Measurements from ENCODE around the gene POLR2H. TPM values are rescaled to one million over a fixed set of nuclear protein-coding genes. Genes with fewer than 3 reads are reported as not detected.

The POLR2H gene
- total and polyA plus RNA-seq, 10 of the 15 experiments (the other 5 are each of a cell fraction or from before 2014, with no cell fraction given): 74.2 to 357 (median 143) TPM

DNA sequence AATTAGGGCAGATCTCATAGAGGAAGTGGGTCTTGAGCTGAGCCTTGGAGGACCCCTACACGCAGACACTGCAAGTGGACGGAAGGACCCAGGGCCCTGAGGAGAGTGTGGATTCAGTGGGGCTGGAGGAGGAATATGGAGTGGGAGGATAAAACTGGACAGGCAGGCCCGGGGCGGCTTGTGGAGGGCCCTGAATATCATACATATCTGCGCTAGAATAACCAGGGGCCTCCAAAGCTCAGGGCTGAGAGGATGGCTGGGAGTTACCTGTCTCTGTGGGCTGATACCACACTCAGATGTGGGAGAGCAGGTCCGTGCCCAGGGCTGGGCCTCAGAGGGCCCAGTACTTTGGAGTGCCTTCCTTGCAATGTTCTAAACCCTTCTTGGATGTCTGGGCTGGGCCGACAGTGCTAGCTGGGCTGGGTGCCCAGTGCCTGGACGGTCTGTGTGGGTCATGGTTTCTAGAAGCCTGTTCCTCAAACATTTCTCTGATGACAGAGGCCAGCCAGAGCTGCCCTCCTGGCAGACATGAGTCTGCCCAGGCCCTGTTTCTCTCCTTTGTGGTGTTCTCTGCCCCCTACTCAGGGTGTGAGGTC lies 47.9 kb downstream of the POLR2H start:
- SMC1A ChIA-PET (ENCODE audit: uncharacterized antibody, unreplicated experiment): no interaction called here

DNA sequence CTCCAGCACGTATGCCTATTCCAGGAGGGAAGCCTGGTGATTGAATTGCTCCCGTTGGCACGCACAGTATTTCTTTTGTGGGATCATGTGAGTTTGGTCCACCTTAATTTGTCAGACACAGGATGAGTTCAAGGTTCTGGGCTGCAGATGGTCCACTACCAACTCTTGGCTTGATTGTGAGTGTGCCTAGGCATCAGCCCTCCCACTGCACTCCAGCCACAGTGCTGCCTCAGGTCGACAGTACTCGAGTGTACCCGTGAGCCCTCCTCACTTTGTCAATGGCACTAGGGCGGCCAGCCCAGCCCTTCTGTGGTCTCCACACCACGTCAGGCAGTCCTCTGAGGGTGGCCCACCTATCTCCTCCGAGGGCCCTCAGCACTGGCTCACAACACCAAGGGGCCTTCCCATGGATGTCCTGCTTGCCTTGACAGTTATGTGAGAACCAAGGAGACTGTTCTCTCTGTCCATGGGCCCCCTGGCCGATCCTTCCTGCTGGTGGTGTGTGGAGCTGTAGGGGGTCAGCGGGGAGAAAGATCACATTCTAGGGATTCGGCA lies 48.5 kb downstream of the POLR2H start:
- DNase-seq (ENCODE audit: low read depth, low spot score) (no peak), FAIRE-seq (no peak), ATAC-seq (no peak)
- WGBS (ENCODE audit: insufficient coverage, insufficient replicate concordance, low lambda C conversion rate, missing lambda C conversion rate): 17% methylated on average over 12 of the region's 12 CpGs
- no TSS peak for BruUV-seq (replicated peaks)
- ChIA-PET POLR2A (no interaction called here), RAD21 (ENCODE audit: unreplicated experiment) (no interaction called here), CTCF (no interaction called here), SMC1A (ENCODE audit: uncharacterized antibody, unreplicated experiment) (no interaction called here)
- no peaks in the 10 kb centered on the region; a peak in 1 of 4 replicates for H3K27me3 ChIP-seq (replicated peaks in 1 of 2; ENCODE audit: control insufficient read depth in 2 of 2, insufficient read depth in 2 of 2, low read length in 1 of 2)
- H3K9ac ChIP-seq (ENCODE audit: control insufficient read depth, insufficient read depth, low read length): no peak overlapping the region
- intact Hi-C loops (cut with micrococcal nuclease; ENCODE audit: unreplicated experiment) (no loop called here), in situ Hi-C loops (cut with MboI) (no loop called here)
- no peaks in the 10 kb centered on the region for H3K36me3 ChIP-seq (ENCODE audit: control insufficient read depth in 2 of 2, insufficient read depth in 2 of 2, low read length in 1 of 2)
- no peak for TF ChIP-seq BCL11A (IDR thresholded peaks at IDR 0.05; ENCODE audit: low read depth, low read length)
- no peak overlapping the region for H3K27ac ChIP-seq (ENCODE audit: control insufficient read depth, insufficient read depth)
- H3K4me2 ChIP-seq (ENCODE audit: control insufficient read depth, insufficient read depth): no peak overlapping the region
- no peaks in the 10 kb centered on the region for H3K79me2 ChIP-seq (ENCODE audit: control insufficient read depth, insufficient read depth, low read length)
- no peaks in the 10 kb centered on the region for H4K20me1 ChIP-seq (ENCODE audit: control insufficient read depth, insufficient read depth)
- H3K4me1 ChIP-seq (ENCODE audit: control insufficient read depth, insufficient read depth, low read length): no peaks in the 10 kb centered on the region
- no peak overlapping the region for H3K4me3 ChIP-seq
- H3K9me3 ChIP-seq (replicated peaks; ENCODE audit: control insufficient read depth, insufficient read depth, low read length): no peaks in the 10 kb centered on the region
- H2AFZ ChIP-seq (ENCODE audit: control insufficient read depth, low read depth, low read length): no peak overlapping the region

More for the DNA sequence above, 47.9 kb downstream of the POLR2H start:
- RAD21 ChIA-PET (ENCODE audit: unreplicated experiment): no interaction called here
- Histone ChIP-seq H3K9ac (ENCODE audit: control insufficient read depth, insufficient read depth, low read length) (no peak overlapping the region), H3K4me2 (ENCODE audit: control insufficient read depth, insufficient read depth) (no peak overlapping the region), H4K20me1 (ENCODE audit: control insufficient read depth, insufficient read depth) (no peaks in the 10 kb centered on the region), H3K79me2 (ENCODE audit: control insufficient read depth, insufficient read depth, low read length) (no peaks in the 10 kb centered on the region), H3K4me3 (no peak overlapping the region), H3K9me3 (replicated peaks; ENCODE audit: control insufficient read depth, insufficient read depth, low read length) (no peaks in the 10 kb centered on the region), H3K36me3 (ENCODE audit: control insufficient read depth in 2 of 2, insufficient read depth in 2 of 2, low read length in 1 of 2) (no peaks in the 10 kb centered on the region), H2AFZ (ENCODE audit: control insufficient read depth, low read depth, low read length) (no peak overlapping the region), H3K27ac (ENCODE audit: control insufficient read depth, insufficient read depth) (no peak overlapping the region), H3K27me3 (replicated peaks in 1 of 2; ENCODE audit: control insufficient read depth in 2 of 2, insufficient read depth in 2 of 2, low read length in 1 of 2) (peaks cover 0 to 1% of the 10 kb centered on the region in 2 experiments; a peak in 2 of 4 replicates), H3K4me1 (ENCODE audit: control insufficient read depth, insufficient read depth, low read length) (no peaks in the 10 kb centered on the region)
- FAIRE-seq (no peak), DNase-seq (ENCODE audit: low read depth, low spot score) (no peak), ATAC-seq (no peak)
- CTCF ChIA-PET: no interaction called here
- TF ChIP-seq POLR2A (IDR thresholded peaks at IDR 0.05; ENCODE audit: low read depth, low read length): no peak
- TF ChIP-seq DPF2 (IDR thresholded peaks at IDR 0.05): no peak
- no peak for TF ChIP-seq TCF12 (IDR thresholded peaks at IDR 0.05; ENCODE audit: low read depth, low read length)
- TF ChIP-seq, protein P1, sequence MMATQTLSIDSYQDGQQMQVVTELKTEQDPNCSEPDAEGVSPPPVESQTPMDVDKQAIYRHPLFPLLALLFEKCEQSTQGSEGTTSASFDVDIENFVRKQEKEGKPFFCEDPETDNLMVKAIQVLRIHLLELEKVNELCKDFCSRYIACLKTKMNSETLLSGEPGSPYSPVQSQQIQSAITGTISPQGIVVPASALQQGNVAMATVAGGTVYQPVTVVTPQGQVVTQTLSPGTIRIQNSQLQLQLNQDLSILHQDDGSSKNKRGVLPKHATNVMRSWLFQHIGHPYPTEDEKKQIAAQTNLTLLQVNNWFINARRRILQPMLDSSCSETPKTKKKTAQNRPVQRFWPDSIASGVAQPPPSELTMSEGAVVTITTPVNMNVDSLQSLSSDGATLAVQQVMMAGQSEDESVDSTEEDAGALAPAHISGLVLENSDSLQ (IDR thresholded peaks at IDR 0.05): no peak
- TF ChIP-seq HDAC2 (IDR thresholded peaks at IDR 0.05): no peak
- no peak for TF ChIP-seq FOXK2 (IDR thresholded peaks at IDR 0.05)
- TF ChIP-seq HDAC6 (IDR thresholded peaks at IDR 0.05; ENCODE audit: unreplicated experiment): no peak
- no peak for TF ChIP-seq KDM1A (IDR thresholded peaks at IDR 0.05; ENCODE audit: borderline replicate concordance)
- intact Hi-C loops (cut with micrococcal nuclease; ENCODE audit: unreplicated experiment) (no loop called here), in situ Hi-C loops (cut with MboI) (no loop called here)
- BruUV-seq (replicated peaks): no TSS peak
- POLR2A ChIA-PET: no interaction called here
- WGBS (ENCODE audit: insufficient coverage, insufficient replicate concordance, low lambda C conversion rate, missing lambda C conversion rate): 50% methylated on average over 8 of the region's 8 CpGs

Data from GM12878 (cell line).